Stimulated activated CD8-positive, alpha-beta memory T cell treated with anti-CD3 and anti-CD28 coated beads, Interleukin-12 subunit alpha, Interleukin-12 subunit beta, amount 100 ng/mL, for 1 hour (primary cell): ENCODE measurements around the gene RNMT.

Experiments
- DNase-seq: peaks from one replicate; pipeline ENCODE4 v3.0.0-alpha.2; 2020; ENCODE audit warnings: low read depth

Gene RNMT

DNA sequence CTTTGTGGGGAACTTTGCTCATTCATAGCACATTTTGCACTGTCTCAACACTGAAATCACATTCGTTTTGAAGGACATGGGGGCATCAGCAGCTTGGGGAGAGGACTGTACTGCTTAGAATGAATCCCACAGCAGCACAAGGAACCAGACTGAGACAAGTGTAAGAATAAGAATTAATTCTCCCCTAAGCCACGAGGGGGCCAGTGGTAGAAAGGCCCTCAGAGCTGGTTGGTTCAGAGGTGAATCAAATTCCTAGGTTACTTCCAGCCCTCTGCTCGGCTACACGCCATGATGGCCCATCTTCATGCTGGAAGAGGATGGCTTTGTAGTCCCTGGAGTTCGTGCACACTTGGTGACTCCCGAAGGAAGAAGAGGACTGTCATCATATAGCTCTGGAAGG is 85.5 kb downstream of the RNMT start:
- no peak for DNase-seq

DNA sequence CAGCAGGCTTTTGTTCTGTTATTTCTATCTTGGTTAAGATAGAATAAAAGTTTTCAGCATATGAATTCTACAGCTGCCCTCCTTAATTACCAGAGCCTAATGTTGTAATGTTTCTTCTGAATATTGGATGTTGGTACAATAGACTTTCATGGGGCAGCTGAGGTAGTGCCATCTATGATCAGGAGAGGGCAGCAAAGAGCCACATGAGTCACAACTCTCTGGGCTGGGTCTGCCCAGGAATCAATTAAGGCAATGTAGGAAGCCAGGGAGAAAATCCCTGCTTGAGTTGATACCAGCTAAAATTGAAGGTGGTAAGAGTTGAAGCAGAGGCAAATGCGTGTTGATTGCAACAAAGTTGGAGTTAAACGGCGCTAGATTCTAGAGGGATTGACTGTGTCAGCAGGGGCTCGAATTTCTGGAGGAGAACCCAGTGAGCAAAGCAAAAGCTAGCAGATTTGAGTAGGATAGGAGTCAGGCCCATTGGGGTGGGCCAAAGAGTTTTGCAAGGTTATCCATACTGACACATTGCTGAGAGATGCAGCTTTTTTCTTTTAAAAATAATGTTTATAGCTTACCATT is 86.9 kb downstream of the RNMT start:
- DNase-seq: peak; percentile 24
